Measurements from ENCODE around the gene CHRNA7. TPM values are rescaled to one million over a fixed set of nuclear protein-coding genes. Genes with fewer than 3 reads are reported as not detected.
"Not testable (repeated sequence)": the region's sequence is repeated elsewhere in the genome, so short reads cannot be mapped to it uniquely, and the experiment has no call there.

Gene CHRNA7
- total RNA-seq, 1 donor from 2014 or later: 2.6 TPM

DNA sequence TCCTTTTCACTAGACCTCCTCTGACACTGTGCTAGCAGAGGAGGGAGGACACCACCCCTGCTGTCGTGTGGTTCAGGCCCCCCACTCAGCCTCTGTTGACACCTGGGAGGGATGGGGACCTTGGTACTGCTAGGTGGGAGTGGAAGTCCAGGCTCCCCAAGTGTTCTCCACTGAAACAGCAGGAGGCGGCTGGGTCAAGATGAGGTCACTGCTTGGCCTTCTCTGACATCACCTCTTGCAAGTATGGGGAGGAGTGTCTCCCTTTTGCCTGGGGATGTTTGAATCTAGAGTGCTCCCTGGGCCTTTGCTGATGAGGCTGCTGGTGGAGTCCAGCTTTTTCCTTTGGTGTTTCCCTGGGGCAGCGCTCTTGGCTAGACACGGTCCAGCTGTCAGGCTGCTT is 101.5 kb downstream of the CHRNA7 start:
- TF ChIP-seq, protein P1, sequence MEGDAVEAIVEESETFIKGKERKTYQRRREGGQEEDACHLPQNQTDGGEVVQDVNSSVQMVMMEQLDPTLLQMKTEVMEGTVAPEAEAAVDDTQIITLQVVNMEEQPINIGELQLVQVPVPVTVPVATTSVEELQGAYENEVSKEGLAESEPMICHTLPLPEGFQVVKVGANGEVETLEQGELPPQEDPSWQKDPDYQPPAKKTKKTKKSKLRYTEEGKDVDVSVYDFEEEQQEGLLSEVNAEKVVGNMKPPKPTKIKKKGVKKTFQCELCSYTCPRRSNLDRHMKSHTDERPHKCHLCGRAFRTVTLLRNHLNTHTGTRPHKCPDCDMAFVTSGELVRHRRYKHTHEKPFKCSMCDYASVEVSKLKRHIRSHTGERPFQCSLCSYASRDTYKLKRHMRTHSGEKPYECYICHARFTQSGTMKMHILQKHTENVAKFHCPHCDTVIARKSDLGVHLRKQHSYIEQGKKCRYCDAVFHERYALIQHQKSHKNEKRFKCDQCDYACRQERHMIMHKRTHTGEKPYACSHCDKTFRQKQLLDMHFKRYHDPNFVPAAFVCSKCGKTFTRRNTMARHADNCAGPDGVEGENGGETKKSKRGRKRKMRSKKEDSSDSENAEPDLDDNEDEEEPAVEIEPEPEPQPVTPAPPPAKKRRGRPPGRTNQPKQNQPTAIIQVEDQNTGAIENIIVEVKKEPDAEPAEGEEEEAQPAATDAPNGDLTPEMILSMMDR (IDR thresholded peaks at IDR 0.05): no peak
- H3K4me1 ChIP-seq: no peaks in the 10 kb centered on the region
- H3K36me3 ChIP-seq: no peaks in the 10 kb centered on the region
- intact Hi-C loops (cut with DNase I): no loop called here
- DNase-seq (ENCODE audit: low spot score in 2 of 2): no peak
- H3K9me3 ChIP-seq: no peaks in the 10 kb centered on the region
- no peak overlapping the region for H3K27ac ChIP-seq
- no peaks in the 10 kb centered on the region for H3K27me3 ChIP-seq
- H3K4me3 ChIP-seq: no peak overlapping the region

DNA sequence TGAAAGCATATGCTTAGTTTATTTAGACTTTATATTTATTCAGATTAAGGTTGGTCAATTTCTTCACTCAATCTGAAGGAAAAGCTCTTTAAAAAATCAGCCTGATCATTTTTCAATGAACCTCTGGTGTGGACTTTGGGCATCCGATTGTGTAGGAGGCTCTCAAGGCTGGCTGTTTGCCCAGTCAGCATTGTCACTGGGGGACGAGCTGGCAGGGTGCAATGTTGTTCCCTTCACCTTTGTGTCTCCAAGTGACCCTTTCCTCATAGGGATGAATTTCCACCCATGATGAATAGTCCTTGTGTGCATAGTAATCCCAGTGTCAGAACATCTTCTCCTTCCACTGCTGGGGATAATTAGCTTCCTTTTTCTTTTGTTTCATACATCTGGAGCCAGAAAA is 102.5 kb downstream of the CHRNA7 start:
- no peak overlapping the region for H3K4me3 ChIP-seq
- no peaks in the 10 kb centered on the region for H3K27me3 ChIP-seq
- intact Hi-C loops (cut with DNase I): no loop called here
- no peaks in the 10 kb centered on the region for H3K9me3 ChIP-seq
- TF ChIP-seq, protein P1 (IDR thresholded peaks at IDR 0.05): no peak
- H3K36me3 ChIP-seq: no peaks in the 10 kb centered on the region
- H3K27ac ChIP-seq: no peak overlapping the region
- no peaks in the 10 kb centered on the region for H3K4me1 ChIP-seq
- DNase-seq (ENCODE audit: low spot score in 2 of 2): no peak

DNA sequence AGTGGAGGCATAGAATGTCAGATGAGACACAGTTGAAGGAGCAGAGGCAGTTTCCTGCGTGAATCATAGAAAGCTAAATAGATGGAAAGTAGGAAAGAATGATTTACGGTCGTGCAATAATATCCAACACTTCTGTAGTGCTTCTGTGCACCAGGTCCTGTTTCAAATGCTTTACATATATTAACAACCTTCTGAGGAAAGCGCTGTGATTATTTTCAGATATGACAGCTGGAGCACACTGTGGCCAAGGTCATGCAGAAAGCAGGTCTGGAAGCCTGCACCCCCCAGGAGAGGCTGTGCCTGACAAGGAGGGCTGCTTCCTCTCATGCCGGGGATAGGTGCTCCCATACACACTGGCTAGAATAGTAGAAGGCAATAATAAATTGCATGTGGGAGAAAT is 104.5 kb downstream of the CHRNA7 start:
- TF ChIP-seq, protein P1 (IDR thresholded peaks at IDR 0.05): no peak
- no peaks in the 10 kb centered on the region for H3K36me3 ChIP-seq
- H3K9me3 ChIP-seq: no peaks in the 10 kb centered on the region
- intact Hi-C loops (cut with DNase I): no loop called here
- H3K27ac ChIP-seq: no peak overlapping the region
- H3K4me1 ChIP-seq: no peaks in the 10 kb centered on the region
- no peak overlapping the region for H3K4me3 ChIP-seq
- no peaks in the 10 kb centered on the region for H3K27me3 ChIP-seq
- no peak for DNase-seq (ENCODE audit: low spot score in 2 of 2)

DNA sequence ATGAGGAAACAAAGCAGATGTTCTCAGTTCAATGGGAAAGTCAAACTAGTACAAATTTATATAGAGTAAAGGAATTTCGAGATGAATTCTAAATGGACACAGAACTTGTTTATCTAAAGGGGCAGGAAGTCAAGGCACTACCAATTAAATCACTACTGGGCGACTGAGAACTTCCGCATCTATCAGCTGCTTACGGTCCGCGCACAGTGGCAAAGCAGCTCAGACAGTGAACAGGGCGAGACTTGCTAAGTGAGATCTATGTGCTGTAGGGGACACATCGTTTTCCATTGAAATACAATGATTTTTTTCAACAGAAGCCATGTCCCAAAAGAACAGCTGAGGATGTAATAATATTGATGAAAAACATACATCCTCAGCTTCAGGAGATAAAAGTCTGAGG is 105.0 kb downstream of the CHRNA7 start:
- Histone ChIP-seq H3K4me3 (no peak overlapping the region), H3K27me3 (no peaks in the 10 kb centered on the region), H3K9me3 (no peaks in the 10 kb centered on the region), H3K27ac (no peak overlapping the region), H3K4me1 (no peaks in the 10 kb centered on the region), H3K36me3 (no peaks in the 10 kb centered on the region)
- TF ChIP-seq, protein P1 (IDR thresholded peaks at IDR 0.05): no peak
- intact Hi-C loops (cut with DNase I): no loop called here
- no peak for DNase-seq (ENCODE audit: low spot score in 2 of 2)

DNA sequence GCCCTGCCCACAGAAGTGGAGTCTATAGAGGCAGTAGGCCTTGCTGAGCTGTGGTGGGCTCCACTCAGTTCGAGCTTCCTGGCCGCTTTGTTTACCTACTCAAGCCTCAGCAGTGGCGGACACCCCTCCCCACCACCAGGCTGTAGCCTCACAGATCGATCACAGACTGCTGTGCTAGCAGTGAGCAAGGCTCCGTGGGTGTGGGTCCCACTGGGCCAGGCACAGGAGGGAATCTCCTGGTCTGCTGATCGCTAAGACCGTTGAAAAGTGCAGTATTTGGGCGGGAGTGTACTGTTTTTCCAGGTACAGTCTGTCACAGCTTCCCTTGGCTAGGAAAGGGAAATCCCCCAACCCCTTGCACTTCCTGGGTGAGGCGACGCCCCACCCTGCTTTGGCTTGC is 115.2 kb downstream of the CHRNA7 start:
- intact Hi-C loops (cut with DNase I); H3K9me3 ChIP-seq; H3K4me3 ChIP-seq; H3K4me1 ChIP-seq; H3K36me3 ChIP-seq; H3K27me3 ChIP-seq; DNase-seq (ENCODE audit: low spot score in 2 of 2); H3K27ac ChIP-seq: not testable (repeated sequence)

DNA sequence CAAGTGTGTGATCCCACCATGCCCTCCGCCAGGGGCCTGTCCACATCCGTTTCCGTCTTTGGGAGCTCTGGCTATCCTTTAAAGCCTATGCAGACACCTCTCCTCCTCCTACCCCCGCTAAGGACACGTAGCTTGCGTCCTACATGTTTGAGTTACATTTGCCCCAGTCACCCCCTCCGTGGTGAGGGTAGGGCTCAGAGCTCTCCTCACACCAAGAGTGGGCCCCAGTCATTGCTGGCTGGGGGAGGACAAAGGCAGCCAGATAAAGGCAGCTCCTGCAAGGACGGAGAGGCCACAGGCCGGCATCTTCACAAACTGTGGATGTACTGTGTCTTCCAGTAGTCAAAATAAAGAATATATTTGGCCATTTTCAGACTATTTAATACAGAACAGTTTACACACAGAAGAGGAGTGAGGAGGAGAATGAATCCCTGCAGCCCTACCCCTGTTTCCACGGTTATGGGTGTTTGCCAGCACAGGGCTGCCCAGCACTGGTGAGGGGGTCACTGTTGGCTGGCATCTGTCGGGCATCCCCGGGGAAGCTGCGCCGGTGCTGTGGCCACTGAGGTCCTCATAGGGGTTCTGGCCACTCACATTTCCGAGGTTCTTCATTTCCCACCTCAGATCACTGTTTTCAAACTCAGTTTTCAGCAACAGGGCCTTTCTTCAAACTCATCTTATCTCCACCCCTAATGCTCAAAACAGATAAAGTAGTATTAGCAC is 118.7 kb downstream of the CHRNA7 start:
- Histone ChIP-seq H3K4me3 (no peak overlapping the region), H3K9me3 (no peaks in the 10 kb centered on the region), H3K27ac (no peak overlapping the region), H3K4me1 (no peaks in the 10 kb centered on the region), H3K27me3 (no peaks in the 10 kb centered on the region), H3K36me3 (no peaks in the 10 kb centered on the region)
- TF ChIP-seq, protein P1 (IDR thresholded peaks at IDR 0.05): no peak
- DNase-seq (ENCODE audit: low spot score in 2 of 2): no peak
- intact Hi-C loops (cut with DNase I): no loop called here

All from ascending aorta (tissue), 2 donors.